GM18519 (cell line): ENCODE measurements around the gene RPL39.
"Not testable (repeated sequence)": the region's sequence is repeated elsewhere in the genome, so short reads cannot be mapped to it uniquely, and the experiment has no call there.

Source experiments
- ATAC-seq: cut with Tn5 transposase; IDR thresholded peaks from one replicate; pipeline ENCODE4 v1.9.1; 2021; ENCODE audit warnings: mild to moderate bottlenecking, moderate library complexity; ENCODE audit not compliant: unreplicated experiment, low FRiP score

Gene RPL39

GRCh38 chrX:119791437-119792231 lies at the start of gene RPL39:
Gene RPL39, minus strand, starts transcription at chrX:119791630. Its CDS starts 54 bp downstream, at chrX:119791576.
- ATAC-seq: peak; percentile 85

- ATAC-seq: no peak
Measured at GRCh38 chrX:119833905-119834304, 42.5 kb upstream of the RPL39 start.

- ATAC-seq: no peak
Measured at GRCh38 chrX:119828446-119828845, 37.0 kb upstream of the RPL39 start.

- no peak for ATAC-seq
Measured at GRCh38 chrX:119826399-119826959, 35.0 kb upstream of the RPL39 start.

GRCh38 chrX:119824221-119824620 lies 32.8 kb upstream of the RPL39 start:
- ATAC-seq: not testable (repeated sequence)

GRCh38 chrX:119821703-119822102 lies 30.3 kb upstream of the RPL39 start:
- peak; percentile 82 for ATAC-seq

GRCh38 chrX:119817130-119817690 lies 25.8 kb upstream of the RPL39 start:
- ATAC-seq: no peak

- no peak for ATAC-seq
Measured at GRCh38 chrX:119816300-119816699, 24.9 kb upstream of the RPL39 start.

- ATAC-seq: no peak
Measured at GRCh38 chrX:119809185-119809666, 17.8 kb upstream of the RPL39 start.

- ATAC-seq: not testable (repeated sequence)
Measured at GRCh38 chrX:119808461-119808860, 17.0 kb upstream of the RPL39 start.

GRCh38 chrX:119802546-119802945 lies 11.1 kb upstream of the RPL39 start:
- no peak for ATAC-seq

GRCh38 chrX:119801253-119802221 lies 10.1 kb upstream of the RPL39 start:
- no peak for ATAC-seq

- no peak for ATAC-seq
Measured at GRCh38 chrX:119790977-119791436, 423 bp downstream of the RPL39 start.

- ATAC-seq: no peak
Measured at GRCh38 chrX:119784747-119785446, 6.5 kb downstream of the RPL39 start.

GRCh38 chrX:119783026-119783425 lies 8.4 kb downstream of the RPL39 start:
- no peak for ATAC-seq

- no peak for ATAC-seq
Measured at GRCh38 chrX:119778829-119779228, 12.6 kb downstream of the RPL39 start.

GRCh38 chrX:119775517-119776238 lies 15.8 kb downstream of the RPL39 start:
- ATAC-seq: no peak

GRCh38 chrX:119769388-119769787 lies 22.0 kb downstream of the RPL39 start:
- ATAC-seq: not testable (repeated sequence)

- ATAC-seq: not testable (repeated sequence)
Measured at GRCh38 chrX:119768436-119768835, 23.0 kb downstream of the RPL39 start.
